Fibroblast of peridontal ligament (primary cell): Measurements from ENCODE around the gene AHCYL2.
"Not testable (repeated sequence)": the region's sequence is repeated elsewhere in the genome, so short reads cannot be mapped to it uniquely, and the experiment has no call there.

Experiments used
- DNase-seq: peaks from one replicate; pipeline ENCODE4 v3.0.0-alpha.2; 2010; ENCODE audit errors: extremely low read depth

AHCYL2 gene

DNA sequence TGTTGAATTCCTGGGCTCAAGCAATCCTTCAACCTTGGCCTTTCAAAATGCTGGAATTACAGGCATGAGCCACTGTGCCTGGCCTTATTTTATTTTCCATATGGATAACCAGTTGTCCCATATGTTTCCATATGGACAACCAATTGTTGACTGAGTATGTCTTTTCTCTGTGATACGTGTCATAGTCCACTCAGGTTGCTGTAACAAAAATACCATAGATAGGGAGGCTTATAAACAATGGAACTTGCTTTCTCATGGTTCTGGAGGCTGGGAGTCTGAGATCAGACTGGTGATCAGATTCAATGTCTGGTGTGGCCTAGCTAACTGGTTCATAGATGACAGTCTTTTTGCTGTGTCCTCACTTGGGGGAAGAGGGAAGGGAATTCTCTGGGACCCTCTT lies 19.4 kb downstream of the AHCYL2 start:
- DNase-seq, result no peak

GRCh38 chr7:129245533-129245932 lies 20.7 kb downstream of the AHCYL2 start:
- no peak for DNase-seq

GRCh38 chr7:129247087-129247486 lies 22.3 kb downstream of the AHCYL2 start:
- DNase-seq, result no peak

- no peak for DNase-seq
Measured at GRCh38 chr7:129252128-129252527, 27.3 kb downstream of the AHCYL2 start.

DNA sequence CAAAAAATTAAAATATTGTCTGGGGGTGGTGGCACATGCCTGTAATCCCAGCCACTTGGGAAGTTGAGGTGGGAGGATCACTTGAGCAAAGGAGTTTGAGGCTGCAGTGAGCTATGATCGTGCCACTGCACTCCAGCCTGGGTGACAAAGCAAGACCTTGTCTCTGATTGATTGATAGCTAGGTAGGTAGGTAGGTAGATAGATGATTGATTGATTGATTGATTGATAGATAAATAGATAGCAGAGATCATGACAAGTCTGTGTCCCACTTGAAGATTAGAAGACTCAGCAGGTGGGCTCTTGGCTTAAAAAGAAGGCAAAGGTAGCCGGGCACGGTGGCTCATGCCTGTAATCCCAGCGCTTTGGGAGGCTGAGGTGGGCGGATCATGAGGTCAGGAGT lies 27.8 kb downstream of the AHCYL2 start:
- DNase-seq, result not testable (repeated sequence)

DNA sequence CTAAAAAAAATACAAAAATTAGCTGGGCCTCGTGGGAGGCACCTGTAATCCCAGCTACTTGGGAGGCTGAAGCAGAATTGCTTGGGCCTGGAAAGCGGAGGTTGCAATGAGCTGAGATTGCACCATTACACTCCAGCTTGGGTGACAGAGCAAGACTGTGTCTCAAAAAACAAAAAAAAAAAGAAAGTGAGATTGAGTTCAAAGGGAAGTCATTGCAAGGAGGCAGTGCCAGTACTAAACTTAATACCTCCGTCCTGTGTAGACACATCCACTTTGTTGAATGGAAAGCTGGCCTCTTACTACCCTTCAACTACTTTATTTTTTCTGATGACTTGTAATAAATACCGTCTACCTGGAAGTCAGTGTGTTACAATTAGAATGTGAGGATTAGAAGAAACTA lies 31.0 kb downstream of the AHCYL2 start:
- DNase-seq, result no peak

DNA sequence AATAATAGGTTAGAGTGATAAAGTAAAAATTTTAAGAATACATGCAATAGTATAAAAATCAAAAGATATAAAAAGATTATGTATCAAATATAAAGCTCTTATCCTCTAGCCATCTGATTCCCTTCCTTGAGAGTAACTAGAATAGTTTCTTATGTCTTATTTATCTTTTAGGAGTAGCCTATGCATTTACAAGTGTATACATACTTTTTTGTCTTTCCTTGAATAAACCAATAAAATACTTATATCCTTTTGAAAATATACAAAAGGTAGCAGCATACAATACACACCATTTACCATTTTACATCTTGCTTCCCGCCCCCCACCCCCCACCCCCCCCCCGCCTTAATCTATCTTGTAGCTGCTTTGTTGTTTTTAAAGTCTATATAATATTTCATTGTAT lies 31.4 kb downstream of the AHCYL2 start:
- DNase-seq, result no peak

DNA sequence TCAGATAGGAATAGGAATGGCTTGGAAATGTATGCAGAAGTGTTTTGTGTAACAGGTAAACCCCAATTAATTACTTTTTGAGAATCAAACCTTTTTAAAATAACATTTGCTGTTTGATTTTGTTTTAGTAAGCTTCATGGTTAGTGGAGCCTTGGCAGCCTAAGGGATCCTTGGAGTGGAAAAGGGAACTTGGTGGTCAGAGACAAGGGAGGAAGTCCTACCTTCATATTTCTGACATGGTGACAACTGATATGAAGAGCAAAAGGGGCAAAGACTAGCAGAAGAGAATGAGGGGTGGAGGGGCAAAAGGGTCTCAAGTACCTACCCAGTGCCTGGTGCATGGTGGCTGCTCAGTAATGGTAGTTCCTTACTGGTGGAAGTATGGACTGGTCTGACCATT lies 32.3 kb downstream of the AHCYL2 start:
- no peak for DNase-seq

DNA sequence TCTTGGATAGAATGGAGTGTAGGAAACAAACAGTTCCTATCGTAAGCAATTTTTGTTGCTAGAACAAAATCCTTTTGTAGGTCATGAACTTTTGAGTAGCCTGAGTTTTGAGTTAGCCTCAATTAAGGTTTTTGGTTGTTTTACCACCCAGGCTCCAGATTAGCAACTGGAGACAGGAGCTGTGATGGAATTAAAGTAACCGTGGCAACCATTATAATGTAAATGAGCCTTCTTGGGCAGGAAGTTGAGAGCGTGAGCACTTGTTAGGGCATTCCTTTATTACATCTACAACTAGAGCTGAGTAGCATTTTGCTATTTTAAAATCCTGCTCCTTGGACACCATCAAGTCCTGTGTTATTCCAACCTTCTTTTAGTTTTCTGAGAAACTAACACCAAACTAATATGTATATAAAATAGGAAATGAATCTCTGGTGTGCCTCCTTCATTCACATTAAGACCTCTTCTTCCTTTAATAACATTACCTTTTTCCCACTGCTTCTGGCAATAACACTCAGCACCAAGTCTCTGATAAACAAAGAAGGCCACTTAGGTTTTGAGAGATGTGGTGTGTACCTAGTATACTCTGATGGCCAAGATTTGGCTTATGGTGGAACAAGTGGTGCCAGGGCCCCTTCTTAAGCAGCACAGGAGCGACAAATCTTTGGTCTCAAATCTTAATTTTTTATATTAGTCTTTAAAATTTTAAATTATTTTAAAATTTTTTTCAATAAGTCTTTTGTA lies 34.0 kb downstream of the AHCYL2 start:
- DNase-seq, result no peak

- peak; percentile 65 for DNase-seq
Measured at GRCh38 chr7:129262324-129262723, 37.5 kb downstream of the AHCYL2 start.

GRCh38 chr7:129263168-129263567 lies 38.3 kb downstream of the AHCYL2 start:
- DNase-seq, result no peak

- DNase-seq, result no peak
Measured at GRCh38 chr7:129264534-129264933, 39.7 kb downstream of the AHCYL2 start.

- no peak for DNase-seq
Measured at GRCh38 chr7:129265328-129265727, 40.5 kb downstream of the AHCYL2 start.

DNA sequence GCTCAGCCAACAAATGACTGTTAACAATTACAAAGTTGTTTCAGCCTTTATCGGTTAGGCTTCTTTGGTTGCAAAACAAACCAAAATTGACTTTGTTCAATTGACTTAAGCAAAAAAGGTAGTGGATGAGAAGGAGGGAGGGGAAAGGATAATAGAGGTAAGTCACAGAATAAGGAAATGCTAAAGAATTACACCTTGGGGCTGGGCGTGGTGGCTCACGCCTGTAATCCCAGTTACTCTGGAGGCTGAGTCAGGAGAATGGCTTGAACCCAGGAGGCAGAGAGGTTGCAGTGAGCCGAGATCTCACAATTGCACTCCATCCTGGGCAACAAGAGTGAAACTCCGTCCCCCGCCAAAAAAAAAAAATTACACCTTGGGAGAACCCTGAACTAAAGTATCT lies 41.4 kb downstream of the AHCYL2 start:
- no peak for DNase-seq

DNA sequence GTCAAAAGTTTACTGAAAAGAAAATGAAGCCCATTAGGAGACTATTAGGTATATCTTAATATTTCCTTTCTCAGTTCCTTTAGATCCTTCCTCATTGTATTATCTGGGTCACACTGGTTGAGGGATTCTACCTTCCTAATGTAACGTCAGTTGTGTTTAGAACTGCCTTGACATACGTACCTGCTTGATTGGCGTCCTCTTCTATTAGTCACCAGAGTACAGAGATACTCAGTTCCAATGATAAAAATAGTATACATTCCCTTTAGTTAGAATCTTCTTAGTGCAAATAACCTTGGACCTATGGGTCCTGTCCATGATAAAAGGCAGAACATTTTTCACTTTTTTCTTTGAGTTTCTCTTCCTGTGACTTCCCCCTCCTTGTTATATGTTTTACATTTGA lies 45.2 kb downstream of the AHCYL2 start:
- DNase-seq, result no peak

DNA sequence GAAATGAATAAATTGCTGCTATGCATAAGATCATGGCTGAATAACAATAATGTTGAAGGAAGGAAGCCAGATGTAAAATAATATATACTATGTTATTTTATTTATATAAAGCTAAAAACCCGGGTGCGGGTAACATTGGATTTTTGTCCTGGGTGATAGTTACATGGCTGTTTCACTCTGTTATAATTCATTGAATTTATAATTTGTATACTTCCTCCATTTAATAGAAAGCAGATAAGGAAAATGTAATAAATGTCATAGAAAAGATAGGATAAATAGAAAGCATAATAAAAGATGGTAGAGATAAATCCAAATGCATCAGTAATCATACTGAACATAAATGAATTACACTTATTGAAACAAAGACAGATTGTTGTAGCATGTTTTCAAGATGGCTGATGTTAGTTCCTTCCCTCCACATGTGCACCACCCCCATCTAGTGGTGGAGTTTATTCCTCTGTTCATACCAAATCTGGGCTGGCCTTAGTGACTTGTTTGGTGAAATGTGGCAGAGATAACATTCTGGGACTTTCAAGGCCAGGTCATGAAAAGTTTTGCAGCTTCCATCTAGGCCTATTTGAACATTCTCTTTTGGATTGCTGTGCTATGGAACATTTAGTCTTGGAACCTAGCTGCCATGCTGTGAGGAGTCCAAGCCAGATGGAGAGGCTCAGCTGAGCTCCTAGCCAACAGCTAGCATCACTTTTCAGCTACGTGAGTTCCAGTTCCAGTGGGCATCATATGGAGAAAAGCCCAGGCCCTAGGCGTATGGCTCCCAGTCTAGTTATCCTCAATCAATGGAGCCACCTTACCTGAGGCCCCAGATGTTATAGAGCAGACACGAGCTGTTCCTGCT lies 46.9 kb downstream of the AHCYL2 start:
- peak; percentile 72 for DNase-seq

DNA sequence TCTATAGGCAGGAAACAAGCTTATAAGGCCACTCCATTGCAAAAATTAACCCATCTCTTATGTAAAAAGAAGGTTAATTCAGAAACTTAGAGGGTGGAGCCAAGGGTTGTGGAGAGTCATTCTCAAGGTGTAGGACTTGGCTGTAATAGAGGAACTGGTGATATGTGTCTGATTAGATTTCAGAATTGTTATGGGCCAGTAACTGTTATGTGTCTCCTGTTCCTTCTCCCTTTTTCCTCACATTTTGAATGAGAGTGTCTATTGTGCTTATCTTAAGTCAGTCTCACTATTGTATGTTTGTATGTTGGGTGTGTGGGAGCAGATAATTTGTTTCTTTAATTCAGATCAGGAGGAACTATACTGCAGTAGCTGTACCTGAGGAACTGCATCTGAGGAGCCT lies 49.1 kb downstream of the AHCYL2 start:
- DNase-seq, result no peak

GRCh38 chr7:129277629-129278028 lies 52.8 kb downstream of the AHCYL2 start:
- DNase-seq, result no peak

DNA sequence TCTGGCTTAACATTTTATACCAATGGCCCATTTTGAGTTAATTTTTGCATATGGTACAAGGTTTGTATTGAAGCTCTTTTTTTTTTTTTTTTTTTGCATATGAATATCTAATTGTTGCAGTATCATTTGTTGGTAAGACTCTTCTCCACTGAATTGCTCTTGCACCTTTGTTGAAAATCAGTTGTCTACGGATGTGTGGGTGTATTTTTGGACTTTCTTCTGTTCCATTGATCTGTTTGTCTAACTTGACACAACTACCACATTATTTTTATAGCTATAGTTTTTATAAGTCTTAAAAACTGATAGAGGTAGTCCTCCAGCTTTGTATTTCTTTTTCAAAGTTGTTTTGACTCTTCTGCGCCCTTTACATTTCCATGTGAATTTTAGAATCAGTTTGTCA lies 53.9 kb downstream of the AHCYL2 start:
- no peak for DNase-seq

DNA sequence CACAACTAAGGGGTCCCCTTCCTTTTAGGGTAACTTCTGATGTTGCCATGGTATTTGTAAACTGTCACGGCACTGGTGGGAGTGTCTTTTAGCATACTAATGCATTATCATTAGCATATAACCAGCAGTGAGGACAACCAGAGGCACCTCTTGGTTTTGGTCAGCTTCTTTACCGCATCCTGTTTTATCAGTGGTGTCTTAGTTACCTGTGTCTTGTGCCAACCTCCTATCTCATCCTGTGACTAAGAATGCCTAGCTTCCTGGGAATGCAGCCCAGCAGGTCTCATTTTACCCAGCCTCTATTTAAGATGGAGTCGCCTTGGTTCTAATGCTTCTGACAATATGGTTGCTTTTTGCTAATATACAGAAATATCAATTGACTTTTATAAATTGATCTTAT lies 54.9 kb downstream of the AHCYL2 start:
- DNase-seq, result no peak

GRCh38 chr7:129281163-129281562 lies 56.3 kb downstream of the AHCYL2 start:
- no peak for DNase-seq

DNA sequence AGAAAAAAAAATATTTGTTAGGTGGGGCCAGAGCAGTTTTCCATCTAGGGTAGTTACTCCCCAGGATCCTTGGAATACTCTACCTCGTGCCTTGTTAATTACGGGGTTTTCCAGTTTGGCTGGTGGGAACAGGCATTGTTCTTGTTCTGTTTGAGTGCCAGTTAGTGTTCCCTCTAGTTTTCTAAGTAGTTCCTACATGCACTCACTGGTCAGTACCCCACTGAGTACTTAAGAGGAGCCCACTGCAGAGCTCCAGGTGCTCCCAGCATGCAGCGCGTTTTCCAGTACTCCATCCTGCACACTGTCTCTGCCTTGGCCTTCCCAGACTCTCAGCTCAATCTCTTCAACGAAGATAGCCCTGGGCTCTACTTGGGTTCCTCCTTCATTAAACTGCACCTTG lies 58.0 kb downstream of the AHCYL2 start:
- DNase-seq, result no peak

- no peak for DNase-seq
Measured at GRCh38 chr7:129283936-129284335, 59.1 kb downstream of the AHCYL2 start.
